Tibial artery (tissue), 4 donors: ENCODE results near the gene FAM187B.
A peak's percentile ranks its signal among the peaks of the same experiment; 100 is the strongest.

Source experiments
- DNase-seq, 2 donors: peaks; one replicate each; pipeline ENCODE4 v3.0.0-alpha.2; 2019
- H3K27ac ChIP-seq, 2 donors: fragments of 200-600 bp; sonication (generic) in 1 of 2; 1 replicate in 1 of 2; 2 replicates in 1 of 2; pipeline ENCODE4 v1.5.1; 2018 to 2019; ENCODE audit warnings: mild to moderate bottlenecking in 1 of 2
- H3K27me3 ChIP-seq, 2 donors: fragments of 200-600 bp; sonication (generic) in 1 of 2; one replicate each; pipeline versions ENCODE4 v1.5.1 to v1.6.0; 2016 to 2019
- H3K36me3 ChIP-seq, 3 donors: fragments of 200-600 bp; sonication (generic) in 2 of 3; one replicate each; pipeline ENCODE4 v1.5.1; 2016 to 2019; ENCODE audit warnings: mild to moderate bottlenecking in 2 of 3
- H3K4me1 ChIP-seq, 4 donors: fragments of 200-600 bp; sonication (generic) in 2 of 4; 1 replicate in 3 of 4; 2 replicates in 1 of 4; pipeline ENCODE4 v1.5.1; 2016 to 2019
- H3K4me3 ChIP-seq, 2 donors: fragments of 200-600 bp; sonication (generic) in 1 of 2; 1 replicate in 1 of 2; 2 replicates in 1 of 2; pipeline ENCODE4 v1.5.1; 2018 to 2019; ENCODE audit warnings: mild to moderate bottlenecking in 2 of 2
- H3K9me3 ChIP-seq, 3 donors: fragments of 200-600 bp; sonication (generic) in 1 of 3; one replicate each; pipeline ENCODE4 v1.5.1; 2016 to 2019
- CTCF ChIP-seq, 2 experiments: fragments of 200-600 bp in 1 of 2; fragments of 450-650 bp in 1 of 2; IDR thresholded peaks; one replicate each; pipeline ENCODE4 v1.5.1; 2017 to 2019; ENCODE audit warnings: antibody characterized with exemption in 2 of 2, mild to moderate bottlenecking in 1 of 2, moderate library complexity in 1 of 2
- intact Hi-C: fragments of 100-400 bp; cut with DNase I; formaldehyde crosslinking; loops from one replicate; pipeline ENCODE4 v1.15.0; 2023; ENCODE audit warnings: low total_unique reads

Gene FAM187B

DNA sequence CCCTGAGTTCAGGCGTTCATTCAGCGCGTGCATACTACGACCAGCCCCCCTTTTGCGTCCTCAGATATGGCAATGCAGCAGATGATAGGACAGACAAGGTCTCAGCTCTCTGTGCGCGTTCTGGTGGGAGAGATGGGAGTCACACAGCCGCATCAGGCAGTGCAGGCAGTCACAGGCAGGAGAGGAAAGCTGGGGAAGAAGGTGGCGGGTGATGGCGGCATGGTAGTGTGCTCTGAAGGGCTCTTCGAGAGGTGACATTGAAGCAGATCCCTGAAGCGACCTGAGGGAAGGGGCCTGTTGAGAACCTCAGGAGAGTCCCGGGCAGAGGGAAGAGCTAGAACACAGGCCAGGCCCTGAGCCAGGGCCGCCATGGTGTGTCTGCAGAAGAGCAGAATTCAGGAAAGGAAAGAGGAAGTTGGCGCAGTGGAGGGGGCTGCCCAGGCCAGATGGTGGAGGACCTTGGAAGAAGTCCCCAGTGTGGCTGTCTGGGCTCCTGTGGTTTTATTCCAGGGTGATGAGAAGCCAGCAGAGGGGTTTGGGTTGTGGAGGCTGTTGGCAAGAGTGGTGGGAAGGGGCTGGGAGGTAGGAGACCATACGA, 43.7 kb upstream of the FAM187B start:
- H3K27me3 ChIP-seq: no peaks in the 10 kb centered on the region
- H3K9me3 ChIP-seq: no peaks in the 10 kb centered on the region
- H3K4me3 ChIP-seq: no peak overlapping the region
- peaks cover 49 to 72% (median 60%) of the 10 kb centered on the region in 3 donors for H3K36me3 ChIP-seq
- peaks cover 0 to 13% (median 9%) of the 10 kb centered on the region in 4 donors for H3K4me1 ChIP-seq
- no peak for TF ChIP-seq CTCF (IDR thresholded peaks at IDR 0.05)
- DNase-seq: peak in 1 of 2 donors; percentile 60
- H3K27ac ChIP-seq: no peak overlapping the region
- intact Hi-C loops: loop anchor here (5.0 to 10.0 kb wide), 2 partner anchors 207 to 220 kb away; partner anchors contain the start of gene KRTDAP

DNA sequence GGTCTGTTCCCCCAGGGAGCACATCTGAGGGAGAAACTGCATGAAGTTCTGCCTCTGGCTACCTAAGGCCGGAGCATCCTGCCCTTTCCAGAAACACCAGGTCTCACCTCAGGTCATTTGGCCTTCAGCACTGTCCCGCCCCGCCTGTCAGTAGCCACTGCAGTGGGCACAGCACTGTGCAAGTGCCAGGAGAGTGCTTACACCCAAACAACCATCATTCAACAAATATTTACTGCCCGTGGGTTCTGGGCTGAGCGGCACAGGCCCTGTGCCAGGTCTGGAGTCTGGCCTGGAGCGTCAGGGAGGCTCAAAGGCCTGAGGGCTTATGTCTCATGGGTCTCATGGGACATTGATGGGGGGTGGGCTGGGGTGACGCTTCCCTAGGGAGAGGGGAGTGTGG, 43.0 kb upstream of the FAM187B start:
- peaks cover 0 to 20% (median 15%) of the 10 kb centered on the region in 4 donors for H3K4me1 ChIP-seq
- no peaks in the 10 kb centered on the region for H3K27me3 ChIP-seq
- no peak for TF ChIP-seq CTCF (IDR thresholded peaks at IDR 0.05)
- intact Hi-C loops: loop anchor here (5.0 to 10.0 kb wide), 2 partner anchors 207 to 221 kb away; partner anchors contain the start of gene KRTDAP
- H3K9me3 ChIP-seq: no peaks in the 10 kb centered on the region
- H3K27ac ChIP-seq: no peak overlapping the region
- no peak overlapping the region for H3K4me3 ChIP-seq
- H3K36me3 ChIP-seq: peaks cover 44 to 65% (median 54%) of the 10 kb centered on the region in 3 donors
- no peak for DNase-seq

GRCh38 chr19:35270381-35270811, 41.9 kb upstream of the FAM187B start:
- Histone ChIP-seq H3K27ac (peak overlapping the region in 1 of 2 donors; percentile 98), H3K4me3 (no peak overlapping the region), H3K27me3 (no peaks in the 10 kb centered on the region), H3K9me3 (no peaks in the 10 kb centered on the region), H3K4me1 (peaks cover 0 to 32% (median 20%) of the 10 kb centered on the region in 4 donors), H3K36me3 (peaks cover 34 to 56% (median 48%) of the 10 kb centered on the region in 3 donors)
- no peak for TF ChIP-seq CTCF (IDR thresholded peaks at IDR 0.05)
- DNase-seq: no peak
- intact Hi-C loops: loop anchor here (5.0 to 10.0 kb wide), 2 partner anchors 206 to 222 kb away; partner anchors contain the start of gene KRTDAP

- Histone ChIP-seq H3K4me3 (peak overlapping the region; percentile 74 to 89), H3K9me3 (no peaks in the 10 kb centered on the region), H3K36me3 (peaks cover 28 to 48% (median 44%) of the 10 kb centered on the region in 3 donors), H3K27ac (peak overlapping the region; percentile 93 to 98), H3K4me1 (peaks cover 0 to 37% (median 20%) of the 10 kb centered on the region in 4 donors), H3K27me3 (no peaks in the 10 kb centered on the region)
- intact Hi-C loops: loop anchor here (5.0 to 10.0 kb wide), 3 partner anchors 132 to 223 kb away; partner anchors contain the start of genes FXYD1, KRTDAP and LGI4
- DNase-seq: peak; percentile 85 to 92
- TF ChIP-seq CTCF (IDR thresholded peaks at IDR 0.05): peak; percentile 55 to 66
These were observed 41.0 kb upstream of the FAM187B start for GRCh38 chr19:35269438-35270117.

- Histone ChIP-seq H3K27ac (peak within 1 kb of the TSS; percentile 93 to 98), H3K36me3 (peaks cover 20 to 40% (median 36%) of the 10 kb centered on the region in 3 donors), H3K4me1 (peaks cover 0 to 40% (median 20%) of the 10 kb centered on the region in 4 donors), H3K4me3 (peak within 1 kb of the TSS; percentile 74 to 89), H3K27me3 (no peaks in the 10 kb centered on the region), H3K9me3 (no peaks in the 10 kb centered on the region)
- DNase-seq: peak; percentile 69 to 84
- TF ChIP-seq CTCF (IDR thresholded peaks at IDR 0.05): no peak
- intact Hi-C loops: loop anchor here (5.0 kb wide), 1 partner anchor 131 kb away; the partner anchor contains the start of genes FXYD1 and LGI4
These were observed 40.2 kb upstream of the FAM187B start, which contains the start of gene USF2 for GRCh38 chr19:35268536-35269437. Gene USF2, plus strand, starts transcription at chr19:35268962. Its CDS starts 140 bp downstream, at chr19:35269102.
